NK-92 (cell line): Measurements from ENCODE around the gene S100P.
"Not testable (repeated sequence)": the region's sequence is repeated elsewhere in the genome, so short reads cannot be mapped to it uniquely, and the experiment has no call there.

ENCODE experiments used
- DNase-seq: peaks from one replicate; lab custom pipeline; 2025; ENCODE audit not compliant: unreplicated experiment; lab: John Stamatoyannopoulos, UW

S100P gene

GRCh38 chr4:6693231-6694176, at the start of gene S100P:
Gene S100P, plus strand, starts transcription at chr4:6693878. Its CDS starts 55 bp downstream, at chr4:6693933.
- no peak for DNase-seq

- DNase-seq = no peak
Observed at GRCh38 chr4:6644792-6645530, 48.7 kb upstream of the S100P start.

DNA sequence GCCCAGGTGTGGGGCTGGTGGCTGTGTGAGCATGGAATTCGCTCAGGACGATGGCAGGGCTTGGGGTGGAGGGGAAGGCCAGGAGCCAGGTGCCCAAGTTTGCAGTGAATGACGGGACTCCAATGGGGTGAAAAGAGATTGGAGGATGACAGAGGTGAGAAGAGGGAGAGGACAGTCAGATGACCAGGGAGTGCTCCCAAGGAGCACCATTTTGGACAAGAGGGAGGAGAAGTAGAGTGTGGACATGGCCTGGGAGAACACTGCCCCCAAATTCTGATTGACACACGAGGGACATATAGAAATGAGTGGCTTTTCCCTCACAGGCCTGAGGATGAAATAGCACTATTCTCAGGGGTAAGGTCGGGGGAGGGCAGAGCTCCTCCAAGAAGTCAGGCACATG, 46.5 kb upstream of the S100P start:
- no peak for DNase-seq

- no peak for DNase-seq
Observed at GRCh38 chr4:6647582-6648230, 46.0 kb upstream of the S100P start.

GRCh38 chr4:6649216-6649615, 44.5 kb upstream of the S100P start:
- DNase-seq = no peak

DNA sequence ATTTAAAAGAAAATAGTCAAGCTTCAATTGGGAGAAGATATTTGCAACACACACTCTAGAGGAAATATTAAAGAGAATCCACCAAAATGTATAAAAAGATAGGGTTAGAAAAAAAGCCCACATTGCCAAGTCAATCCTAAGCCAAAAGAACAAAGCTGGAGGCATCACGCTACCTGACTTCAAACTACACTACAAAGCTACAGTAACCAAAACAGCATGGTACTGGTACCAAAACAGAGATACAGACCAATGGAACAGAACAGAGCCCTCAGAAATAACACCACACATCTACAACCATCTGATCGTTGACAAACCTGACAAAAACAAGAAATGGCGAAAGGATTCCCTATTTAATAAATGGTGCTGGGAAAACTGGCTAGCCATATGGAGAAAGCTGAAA, 39.5 kb upstream of the S100P start:
- not testable (repeated sequence) for DNase-seq

DNA sequence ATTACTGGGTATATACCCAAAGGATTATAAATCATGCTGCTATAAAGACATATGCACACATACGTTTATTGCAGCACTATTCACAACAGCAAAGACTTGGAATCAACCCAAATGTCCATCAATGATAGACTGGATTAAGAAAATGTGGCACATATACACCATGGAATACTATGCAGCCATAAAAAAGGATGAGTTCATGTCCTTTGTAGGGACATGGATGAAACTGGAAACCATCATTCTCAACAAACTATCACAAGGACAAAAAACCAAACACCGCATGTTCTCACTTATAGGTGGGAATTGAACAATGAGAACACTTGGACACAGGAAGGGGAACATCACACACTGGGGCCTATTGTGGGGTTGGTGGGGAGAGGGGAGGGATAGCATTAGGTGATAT, 38.4 kb upstream of the S100P start:
- not testable (repeated sequence) for DNase-seq

DNA sequence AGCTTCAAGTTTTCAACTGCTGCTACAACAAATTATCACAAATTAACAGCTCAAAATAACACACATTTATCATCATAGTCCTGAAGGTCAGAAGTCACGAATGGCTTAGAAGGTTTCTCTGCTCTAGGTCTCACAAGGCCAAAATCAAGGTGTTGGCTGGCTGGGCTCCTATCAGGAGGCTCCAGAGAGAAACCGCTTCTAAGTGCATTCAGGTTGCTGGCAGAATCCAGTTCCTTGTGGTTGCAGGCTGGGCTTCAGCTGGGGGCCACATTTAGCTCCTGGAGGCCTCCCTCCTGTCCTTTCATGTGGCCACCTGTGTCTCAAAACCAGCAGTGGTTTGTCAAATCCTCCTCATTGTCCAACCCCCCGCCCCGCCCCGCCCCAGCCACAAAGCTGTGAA, 37.8 kb upstream of the S100P start:
- no peak for DNase-seq

GRCh38 chr4:6657242-6658208, 36.2 kb upstream of the S100P start:
- DNase-seq = no peak

DNA sequence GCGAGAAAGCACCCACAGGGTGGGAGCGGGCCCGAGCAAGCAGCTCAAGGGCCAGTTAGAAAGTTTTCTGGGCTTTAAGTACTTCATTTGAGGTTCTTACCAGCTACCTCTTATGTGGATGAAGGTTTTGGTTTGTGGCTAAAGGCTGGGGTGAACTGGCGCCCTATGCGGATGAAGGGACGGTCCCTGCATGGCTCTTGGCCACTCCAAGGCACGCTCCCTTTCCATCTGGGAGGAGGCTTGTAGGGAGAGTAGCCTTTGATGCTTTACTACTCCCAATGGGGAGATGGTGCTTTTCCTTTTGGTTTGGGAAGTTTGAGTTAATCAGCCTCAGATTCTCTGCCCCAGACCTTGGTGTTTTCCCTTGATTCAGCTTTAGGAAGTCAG, 35.5 kb upstream of the S100P start:
- DNase-seq = no peak

- DNase-seq = no peak
Observed at GRCh38 chr4:6658597-6659075, 35.0 kb upstream of the S100P start.

DNA sequence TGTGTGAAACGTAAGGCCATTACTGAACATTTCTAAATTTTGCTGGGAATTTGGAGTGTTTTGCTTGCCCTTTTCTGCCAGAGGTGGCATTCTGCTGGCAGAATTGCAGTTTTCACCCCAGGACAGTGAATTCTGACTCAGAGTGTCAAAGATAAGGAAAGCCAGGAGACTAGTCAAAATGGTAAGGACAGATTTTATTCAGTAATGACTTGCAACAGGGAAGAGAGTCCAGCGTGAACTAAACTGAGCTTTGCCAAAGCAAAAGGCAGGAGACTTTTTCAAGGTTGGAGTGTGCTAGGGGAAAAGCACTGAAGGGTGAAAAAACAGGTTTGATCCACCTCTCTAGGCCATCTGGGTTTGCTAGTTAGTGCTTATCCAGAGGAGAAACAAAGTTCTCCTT, 33.8 kb upstream of the S100P start:
- DNase-seq = no peak

DNA sequence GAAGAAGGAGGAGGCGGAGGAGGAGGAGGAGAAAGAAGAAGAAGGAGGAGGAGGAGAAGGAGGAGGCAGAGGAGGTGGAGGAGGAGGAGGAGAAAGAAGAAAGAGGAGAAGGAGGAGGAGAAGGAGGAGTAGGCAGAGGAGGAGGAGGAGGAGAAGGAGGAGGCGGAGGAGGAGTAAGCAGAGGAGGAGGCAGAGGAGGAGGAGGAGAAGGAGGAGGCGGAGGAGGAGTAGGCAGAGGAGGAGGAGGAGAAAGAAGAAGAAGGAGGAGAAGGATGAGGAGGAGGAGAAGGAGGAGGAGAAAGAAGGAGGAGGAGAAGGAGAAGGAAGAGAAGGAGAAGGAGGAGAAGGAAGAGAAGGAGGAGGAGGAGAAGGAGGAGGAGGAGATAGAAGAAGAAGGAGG, 33.2 kb upstream of the S100P start:
- no peak for DNase-seq

GRCh38 chr4:6662591-6662990, 31.1 kb upstream of the S100P start:
- DNase-seq = no peak

- DNase-seq = no peak
Observed at GRCh38 chr4:6663596-6664393, 29.9 kb upstream of the S100P start.

DNA sequence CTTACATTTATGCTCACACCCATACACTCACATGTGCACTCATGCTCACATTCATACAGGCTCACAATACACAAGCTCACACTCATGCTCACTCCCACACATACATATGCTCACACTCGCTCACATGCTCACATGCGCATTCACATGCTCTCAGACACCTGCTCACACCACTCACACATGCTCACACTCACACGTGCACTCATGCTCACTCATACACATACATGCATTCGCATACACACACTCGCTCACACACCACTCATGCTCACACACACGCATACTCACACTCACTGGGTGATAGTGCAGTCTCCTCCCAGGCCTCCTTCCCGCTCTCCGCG, 28.4 kb upstream of the S100P start:
- no peak for DNase-seq

DNA sequence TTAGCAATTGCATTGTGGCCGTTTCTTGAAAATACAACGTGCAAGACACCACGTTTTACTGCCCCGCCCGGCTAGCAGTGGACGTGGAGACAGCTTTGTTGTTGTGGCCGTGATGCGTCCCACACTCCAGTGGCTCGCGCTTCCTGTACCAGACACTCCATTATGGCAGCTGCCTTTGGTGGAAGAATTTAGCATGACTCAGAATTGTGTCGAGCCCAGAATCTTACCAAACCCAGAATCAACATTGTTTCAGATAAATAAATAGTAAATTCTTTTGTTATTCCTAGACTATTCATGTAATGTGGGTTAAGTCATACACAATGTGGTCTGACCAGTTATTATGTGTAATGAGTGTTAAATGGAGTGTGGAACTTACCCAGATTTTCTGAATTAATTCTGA, 25.3 kb upstream of the S100P start:
- no peak for DNase-seq

DNA sequence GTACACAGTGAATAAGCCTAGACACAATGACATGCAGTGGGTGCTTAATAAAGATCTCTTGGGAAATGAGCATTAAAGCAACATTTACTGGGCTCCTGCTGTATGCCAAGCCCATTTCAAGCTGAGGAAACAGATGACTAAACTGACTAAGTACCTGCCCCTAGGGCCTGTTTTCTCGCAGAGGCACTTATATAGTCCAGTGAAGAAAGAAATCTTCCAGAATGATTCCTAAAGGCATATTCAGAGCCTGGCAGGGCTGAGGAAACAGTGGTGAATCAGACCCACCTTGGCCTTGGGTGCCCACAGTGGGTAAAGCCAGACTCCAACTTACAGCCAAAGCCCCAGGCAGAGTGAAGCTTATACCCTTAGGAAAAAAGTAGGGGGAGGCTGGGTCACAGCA, 22.0 kb upstream of the S100P start:
- no peak for DNase-seq

DNA sequence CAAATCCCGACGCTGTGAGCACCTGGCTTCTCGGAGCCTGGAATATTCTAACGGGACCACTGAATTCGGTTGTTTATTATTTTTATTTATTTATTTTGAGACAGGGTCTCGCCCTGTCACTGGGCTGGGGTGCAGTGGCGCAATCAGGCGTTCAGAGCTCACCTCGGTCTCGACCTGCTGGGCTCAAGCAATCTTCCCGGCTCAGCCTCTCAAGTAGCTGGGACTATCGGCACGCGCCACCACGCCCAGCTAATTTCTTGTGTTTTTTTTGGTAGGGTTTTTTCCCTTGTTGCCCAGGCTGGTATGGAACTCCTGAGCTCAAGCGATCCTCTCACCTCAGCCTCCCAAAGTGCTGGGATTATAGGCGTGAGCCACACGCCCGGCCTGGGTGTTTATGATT, 21.5 kb upstream of the S100P start:
- DNase-seq = no peak
